Fibroblast of mammary gland (primary cell): ENCODE data around the gene OR2AG1.

Source experiments
- DNase-seq: peaks from one replicate; pipeline ENCODE4 v3.0.0-alpha.2; 2010; ENCODE audit warnings: low read depth
- H3K4me3 ChIP-seq: 2 replicates; pipeline ENCODE4 v1.5.1; 2011; ENCODE audit warnings: low read depth, mild to moderate bottlenecking, low read length, moderate library complexity; ENCODE audit not compliant: control insufficient read depth
- CTCF ChIP-seq: conservative IDR thresholded peaks from 2 replicates; pipeline ENCODE4 v1.5.1; 2011; ENCODE audit warnings: low read depth, low read length, inconsistent platforms; ENCODE audit not compliant: control insufficient read depth, insufficient read depth

The OR2AG1 gene

GRCh38 chr11:6746626-6747025 lies 36.2 kb upstream of the OR2AG1 start:
- DNase-seq = no peak

GRCh38 chr11:6747097-6747668 lies 35.6 kb upstream of the OR2AG1 start:
- no peak for DNase-seq
- H3K4me3 ChIP-seq = no peak overlapping the region
- TF ChIP-seq CTCF = no peak

More at GRCh38 chr11:6746626-6747025, 36.2 kb upstream of the OR2AG1 start:
- H3K4me3 ChIP-seq = no peak overlapping the region
- no peak for TF ChIP-seq CTCF

GRCh38 chr11:6755303-6755952 lies 27.4 kb upstream of the OR2AG1 start:
- TF ChIP-seq CTCF = peak; percentile 98
- peak; percentile 43 for DNase-seq
- H3K4me3 ChIP-seq = no peak overlapping the region

GRCh38 chr11:6755953-6756347 lies 26.9 kb upstream of the OR2AG1 start:
- no peak overlapping the region for H3K4me3 ChIP-seq
- DNase-seq = no peak
- TF ChIP-seq CTCF = no peak

GRCh38 chr11:6757373-6757967 lies 25.4 kb upstream of the OR2AG1 start:
- DNase-seq = peak; percentile 65
- no peak overlapping the region for H3K4me3 ChIP-seq
- peak; percentile 67 for TF ChIP-seq CTCF

GRCh38 chr11:6771926-6772893 lies 10.6 kb upstream of the OR2AG1 start, which contains the start of gene OR2AG2:
Gene OR2AG2 (minus strand): TSS chr11:6771976. CDS start chr11:6768957, 3,019 bp downstream.
- no peak for TF ChIP-seq CTCF
- no peak for DNase-seq
- H3K4me3 ChIP-seq = no peak within 1 kb of the TSS
